ENCODE measurements around the gene SCD5.

The SCD5 gene

GRCh38 chr4:82614838-82615449 is 183.7 kb downstream of the SCD5 start:
- Histone ChIP-seq H3K4me1 (ENCODE audit: control insufficient read depth in 2 of 2, insufficient read depth in 2 of 2, low read length in 2 of 2) (no peaks in the 10 kb centered on the region), H3K4me3 (ENCODE audit: low read length in 2 of 2) (no peak overlapping the region), H3K36me3 (ENCODE audit: control insufficient read depth in 2 of 2, insufficient read depth in 2 of 2, low read length in 2 of 2) (no peaks in the 10 kb centered on the region), H3K27me3 (ENCODE audit: control insufficient read depth in 2 of 2, insufficient read depth in 2 of 2, low read length in 2 of 2) (no peaks in the 10 kb centered on the region), H3K9ac (ENCODE audit: low read depth in 1 of 2, low read length in 2 of 2) (no peak overlapping the region), H3K27ac (ENCODE audit: low read depth in 2 of 2, low read length in 2 of 2) (no peak overlapping the region), H3K9me3 (ENCODE audit: control insufficient read depth in 2 of 2, low read length in 2 of 2) (no peaks in the 10 kb centered on the region)

GRCh38 chr4:82613121-82613520 is 185.5 kb downstream of the SCD5 start:
- no peak overlapping the region for H3K9ac ChIP-seq (ENCODE audit: low read depth in 1 of 2, low read length in 2 of 2)
- H3K9me3 ChIP-seq (ENCODE audit: control insufficient read depth in 2 of 2, low read length in 2 of 2) = no peaks in the 10 kb centered on the region
- no peaks in the 10 kb centered on the region for H3K4me1 ChIP-seq (ENCODE audit: control insufficient read depth in 2 of 2, insufficient read depth in 2 of 2, low read length in 2 of 2)
- no peaks in the 10 kb centered on the region for H3K27me3 ChIP-seq (ENCODE audit: control insufficient read depth in 2 of 2, insufficient read depth in 2 of 2, low read length in 2 of 2)
- no peak overlapping the region for H3K4me3 ChIP-seq (ENCODE audit: low read length in 2 of 2)
- no peak overlapping the region for H3K27ac ChIP-seq (ENCODE audit: low read depth in 2 of 2, low read length in 2 of 2)
- H3K36me3 ChIP-seq (ENCODE audit: control insufficient read depth in 2 of 2, insufficient read depth in 2 of 2, low read length in 2 of 2) = no peaks in the 10 kb centered on the region

- Histone ChIP-seq H3K4me3 (ENCODE audit: low read length in 2 of 2) (no peak overlapping the region), H3K36me3 (ENCODE audit: control insufficient read depth in 2 of 2, insufficient read depth in 2 of 2, low read length in 2 of 2) (no peaks in the 10 kb centered on the region), H3K27me3 (ENCODE audit: control insufficient read depth in 2 of 2, insufficient read depth in 2 of 2, low read length in 2 of 2) (no peaks in the 10 kb centered on the region), H3K27ac (ENCODE audit: low read depth in 2 of 2, low read length in 2 of 2) (no peak overlapping the region), H3K9ac (ENCODE audit: low read depth in 1 of 2, low read length in 2 of 2) (no peak overlapping the region), H3K4me1 (ENCODE audit: control insufficient read depth in 2 of 2, insufficient read depth in 2 of 2, low read length in 2 of 2) (no peaks in the 10 kb centered on the region), H3K9me3 (ENCODE audit: control insufficient read depth in 2 of 2, low read length in 2 of 2) (no peaks in the 10 kb centered on the region)
These were observed 186.6 kb downstream of the SCD5 start for GRCh38 chr4:82611982-82612381.

GRCh38 chr4:82611527-82611926 is 187.1 kb downstream of the SCD5 start:
- no peaks in the 10 kb centered on the region for H3K36me3 ChIP-seq (ENCODE audit: control insufficient read depth in 2 of 2, insufficient read depth in 2 of 2, low read length in 2 of 2)
- H3K27me3 ChIP-seq (ENCODE audit: control insufficient read depth in 2 of 2, insufficient read depth in 2 of 2, low read length in 2 of 2) = no peaks in the 10 kb centered on the region
- H3K27ac ChIP-seq (ENCODE audit: low read depth in 2 of 2, low read length in 2 of 2) = no peak overlapping the region
- no peak overlapping the region for H3K9ac ChIP-seq (ENCODE audit: low read depth in 1 of 2, low read length in 2 of 2)
- no peaks in the 10 kb centered on the region for H3K9me3 ChIP-seq (ENCODE audit: control insufficient read depth in 2 of 2, low read length in 2 of 2)
- H3K4me1 ChIP-seq (ENCODE audit: control insufficient read depth in 2 of 2, insufficient read depth in 2 of 2, low read length in 2 of 2) = no peaks in the 10 kb centered on the region
- H3K4me3 ChIP-seq (ENCODE audit: low read length in 2 of 2) = no peak overlapping the region

- H3K27me3 ChIP-seq (ENCODE audit: control insufficient read depth in 2 of 2, insufficient read depth in 2 of 2, low read length in 2 of 2) = no peaks in the 10 kb centered on the region
- H3K27ac ChIP-seq (ENCODE audit: low read depth in 2 of 2, low read length in 2 of 2) = no peak overlapping the region
- no peaks in the 10 kb centered on the region for H3K36me3 ChIP-seq (ENCODE audit: control insufficient read depth in 2 of 2, insufficient read depth in 2 of 2, low read length in 2 of 2)
- H3K4me3 ChIP-seq (ENCODE audit: low read length in 2 of 2) = no peak overlapping the region
- H3K4me1 ChIP-seq (ENCODE audit: control insufficient read depth in 2 of 2, insufficient read depth in 2 of 2, low read length in 2 of 2) = no peaks in the 10 kb centered on the region
- no peaks in the 10 kb centered on the region for H3K9me3 ChIP-seq (ENCODE audit: control insufficient read depth in 2 of 2, low read length in 2 of 2)
- no peak overlapping the region for H3K9ac ChIP-seq (ENCODE audit: low read depth in 1 of 2, low read length in 2 of 2)
These were observed 188.6 kb downstream of the SCD5 start for GRCh38 chr4:82610041-82610440.

GRCh38 chr4:82606622-82607021 is 192.0 kb downstream of the SCD5 start:
- Histone ChIP-seq H3K4me1 (ENCODE audit: control insufficient read depth in 2 of 2, insufficient read depth in 2 of 2, low read length in 2 of 2) (no peaks in the 10 kb centered on the region), H3K4me3 (ENCODE audit: low read length in 2 of 2) (no peak overlapping the region), H3K9ac (ENCODE audit: low read depth in 1 of 2, low read length in 2 of 2) (no peak overlapping the region), H3K27ac (ENCODE audit: low read depth in 2 of 2, low read length in 2 of 2) (no peak overlapping the region), H3K27me3 (ENCODE audit: control insufficient read depth in 2 of 2, insufficient read depth in 2 of 2, low read length in 2 of 2) (no peaks in the 10 kb centered on the region), H3K9me3 (ENCODE audit: control insufficient read depth in 2 of 2, low read length in 2 of 2) (no peaks in the 10 kb centered on the region), H3K36me3 (ENCODE audit: control insufficient read depth in 2 of 2, insufficient read depth in 2 of 2, low read length in 2 of 2) (no peaks in the 10 kb centered on the region)

- no peaks in the 10 kb centered on the region for H3K4me1 ChIP-seq (ENCODE audit: control insufficient read depth in 2 of 2, insufficient read depth in 2 of 2, low read length in 2 of 2)
- H3K9me3 ChIP-seq (ENCODE audit: control insufficient read depth in 2 of 2, low read length in 2 of 2) = no peaks in the 10 kb centered on the region
- H3K27me3 ChIP-seq (ENCODE audit: control insufficient read depth in 2 of 2, insufficient read depth in 2 of 2, low read length in 2 of 2) = no peaks in the 10 kb centered on the region
- H3K9ac ChIP-seq (ENCODE audit: low read depth in 1 of 2, low read length in 2 of 2) = no peak overlapping the region
- H3K4me3 ChIP-seq (ENCODE audit: low read length in 2 of 2) = no peak overlapping the region
- no peaks in the 10 kb centered on the region for H3K36me3 ChIP-seq (ENCODE audit: control insufficient read depth in 2 of 2, insufficient read depth in 2 of 2, low read length in 2 of 2)
- H3K27ac ChIP-seq (ENCODE audit: low read depth in 2 of 2, low read length in 2 of 2) = no peak overlapping the region
These were observed 194.1 kb downstream of the SCD5 start for GRCh38 chr4:82604522-82604921.

- no peak overlapping the region for H3K9ac ChIP-seq (ENCODE audit: low read depth in 1 of 2, low read length in 2 of 2)
- H3K27ac ChIP-seq (ENCODE audit: low read depth in 2 of 2, low read length in 2 of 2) = no peak overlapping the region
These were observed 197.2 kb downstream of the SCD5 start for GRCh38 chr4:82601242-82602015.

GRCh38 chr4:82599336-82599735 is 199.3 kb downstream of the SCD5 start:
- Histone ChIP-seq H3K27ac (ENCODE audit: low read depth in 2 of 2, low read length in 2 of 2) (no peak overlapping the region), H3K9ac (ENCODE audit: low read depth in 1 of 2, low read length in 2 of 2) (no peak overlapping the region), H3K9me3 (ENCODE audit: control insufficient read depth in 2 of 2, low read length in 2 of 2) (no peaks in the 10 kb centered on the region), H3K27me3 (ENCODE audit: control insufficient read depth in 2 of 2, insufficient read depth in 2 of 2, low read length in 2 of 2) (no peaks in the 10 kb centered on the region), H3K4me1 (ENCODE audit: control insufficient read depth in 2 of 2, insufficient read depth in 2 of 2, low read length in 2 of 2) (no peaks in the 10 kb centered on the region), H3K4me3 (ENCODE audit: low read length in 2 of 2) (no peak overlapping the region), H3K36me3 (ENCODE audit: control insufficient read depth in 2 of 2, insufficient read depth in 2 of 2, low read length in 2 of 2) (no peaks in the 10 kb centered on the region)

More at GRCh38 chr4:82601242-82602015, 197.2 kb downstream of the SCD5 start:
- no peaks in the 10 kb centered on the region for H3K36me3 ChIP-seq (ENCODE audit: control insufficient read depth in 2 of 2, insufficient read depth in 2 of 2, low read length in 2 of 2)
- H3K4me1 ChIP-seq (ENCODE audit: control insufficient read depth in 2 of 2, insufficient read depth in 2 of 2, low read length in 2 of 2) = no peaks in the 10 kb centered on the region
- no peaks in the 10 kb centered on the region for H3K9me3 ChIP-seq (ENCODE audit: control insufficient read depth in 2 of 2, low read length in 2 of 2)
- no peak overlapping the region for H3K4me3 ChIP-seq (ENCODE audit: low read length in 2 of 2)
- no peaks in the 10 kb centered on the region for H3K27me3 ChIP-seq (ENCODE audit: control insufficient read depth in 2 of 2, insufficient read depth in 2 of 2, low read length in 2 of 2)

- Histone ChIP-seq H3K9me3 (ENCODE audit: control insufficient read depth in 2 of 2, low read length in 2 of 2) (no peaks in the 10 kb centered on the region), H3K4me1 (ENCODE audit: control insufficient read depth in 2 of 2, insufficient read depth in 2 of 2, low read length in 2 of 2) (no peaks in the 10 kb centered on the region), H3K27ac (ENCODE audit: low read depth in 2 of 2, low read length in 2 of 2) (no peak overlapping the region), H3K36me3 (ENCODE audit: control insufficient read depth in 2 of 2, insufficient read depth in 2 of 2, low read length in 2 of 2) (no peaks in the 10 kb centered on the region), H3K27me3 (ENCODE audit: control insufficient read depth in 2 of 2, insufficient read depth in 2 of 2, low read length in 2 of 2) (no peaks in the 10 kb centered on the region), H3K9ac (ENCODE audit: low read depth in 1 of 2, low read length in 2 of 2) (no peak overlapping the region), H3K4me3 (ENCODE audit: low read length in 2 of 2) (no peak overlapping the region)
These were observed 204.1 kb downstream of the SCD5 start for GRCh38 chr4:82594456-82594855.

Data from mucosa of rectum (tissue), 2 donors.